Natural killer cell (primary cell): ENCODE data around the gene ZNF460. TPM values are rescaled to one million over a fixed set of nuclear protein-coding genes. Genes with fewer than 3 reads are reported as not detected.

ENCODE experiments used
- ATAC-seq, 3 donors: fragments of 150-1000 bp in 2 of 3; fragments of 200-7000 bp in 1 of 3; cut with Tn5 transposase; 1 replicate in 1 of 3; 2 replicates in 2 of 3; pipeline ENCODE4 v1.10.0; 2021; ENCODE audit warnings: mild to moderate bottlenecking in 2 of 3, moderate library complexity in 2 of 3
- DNase-seq, 2 donors: peaks; one replicate each; pipeline versions ENCODE4 v3.0.0 to v3.0.0-alpha.2; 2013 to 2021; ENCODE audit warnings: mixed read lengths in 1 of 2
- H3K27ac ChIP-seq: one replicate; pipeline ENCODE4 v1.5.1; 2013; ENCODE audit warnings: mild to moderate bottlenecking, low read length
- H3K27me3 ChIP-seq: one replicate; pipeline ENCODE4 v1.6.1; 2013; ENCODE audit warnings: low read length; ENCODE audit not compliant: control insufficient read depth, insufficient read depth
- H3K36me3 ChIP-seq: one replicate; pipeline ENCODE4 v1.6.1; 2013; ENCODE audit warnings: low read length; ENCODE audit not compliant: control insufficient read depth, insufficient read depth
- H3K4me1 ChIP-seq: one replicate; pipeline ENCODE4 v1.6.1; 2013; ENCODE audit warnings: low read length; ENCODE audit not compliant: control insufficient read depth, insufficient read depth
- H3K4me3 ChIP-seq: one replicate; pipeline ENCODE4 v1.5.1; 2013; ENCODE audit warnings: low read length
- H3K9me3 ChIP-seq: one replicate; pipeline ENCODE4 v1.6.1; 2013; ENCODE audit warnings: low read length; ENCODE audit not compliant: control insufficient read depth, insufficient read depth
- H3K27ac Mint-ChIP-seq, 2 donors: one replicate each; pipeline ENCODE4 v1.8.0; 2022; ENCODE audit warnings: mild to moderate bottlenecking in 2 of 2, mixed read lengths in 2 of 2, moderate library complexity in 1 of 2
- H3K27me3 Mint-ChIP-seq, 2 donors: one replicate each; pipeline ENCODE4 v1.8.0; 2022; ENCODE audit warnings: low read depth in 2 of 2, mixed read lengths in 2 of 2
- H3K36me3 Mint-ChIP-seq: one replicate; pipeline ENCODE4 v1.8.0; 2022; ENCODE audit warnings: mixed read lengths
- H3K4me1 Mint-ChIP-seq, 2 donors: one replicate each; pipeline ENCODE4 v1.8.0; 2022; ENCODE audit warnings: mixed read lengths in 2 of 2
- H3K4me3 Mint-ChIP-seq: one replicate; pipeline ENCODE4 v1.8.0; 2022; ENCODE audit warnings: mild to moderate bottlenecking, moderate library complexity, mixed read lengths
- H3K9me3 Mint-ChIP-seq, 2 donors: one replicate each; pipeline ENCODE4 v1.8.0; 2022; ENCODE audit warnings: mixed read lengths in 2 of 2
- WGBS: methylation state at CpG from one replicate; pipeline ENCODE4 v1.1.7; 2013; ENCODE audit warnings: missing lambda C conversion rate; ENCODE audit not compliant: insufficient coverage; 5-methylcytosine and 5-hydroxymethylcytosine counted together
- intact Hi-C: fragments of 100-400 bp; cut with micrococcal nuclease; formaldehyde crosslinking; loops from one replicate; pipeline ENCODE4 v1.14.2; 2022
- total RNA-seq, 4 donors: library from RNA; stranded (reverse); fragments of 120-200 nt in 1 of 4; gene quantifications; one replicate each; pipeline versions ENCODE4 v1.2.3 to v1.2.4, GENCODE V29; 2013 to 2022
- TF ChIP-seq, protein P1 (sequence below): fragments of 200-600 bp; IDR thresholded peaks from one replicate; pipeline ENCODE4 v1.8.0; 2022; ENCODE audit warnings: antibody characterized with exemption

ZNF460 gene
- total RNA-seq, 3 donors from 2014 or later (not counting 1 experiment from before 2014, with no cell fraction given), result 67.8 to 74.1 (median 69.7) TPM

DNA sequence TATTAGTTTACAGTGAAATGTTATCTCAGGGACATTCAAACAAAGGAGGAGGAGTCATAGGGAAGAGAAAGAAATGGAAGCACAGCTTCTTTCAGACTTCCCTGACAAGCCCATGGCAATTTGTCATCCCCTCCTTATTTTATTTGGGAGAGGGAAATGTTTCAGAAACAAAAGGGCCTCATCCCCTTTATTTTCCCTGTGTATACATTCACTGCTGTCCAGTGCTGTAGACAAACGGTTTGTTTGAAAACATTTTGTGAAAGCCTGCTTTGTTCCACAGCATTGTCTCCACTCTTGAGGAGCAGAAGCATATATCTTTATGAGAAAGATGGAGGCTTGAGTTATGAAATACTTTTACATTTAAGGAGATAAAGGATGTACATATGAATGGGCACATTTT is 12.3 kb downstream of the ZNF460 start:
- peaks cover 15% of the 10 kb centered on the region for H3K9me3 ChIP-seq
- no peak for ATAC-seq
- H3K4me1 Mint-ChIP-seq, result peaks cover 19 to 27% of the 10 kb centered on the region in 2 donors
- H3K27ac ChIP-seq, result no peak overlapping the region
- no peak overlapping the region for H3K27ac Mint-ChIP-seq
- no peaks in the 10 kb centered on the region for H3K27me3 Mint-ChIP-seq
- H3K36me3 ChIP-seq, result peaks cover 63% of the 10 kb centered on the region
- intact Hi-C loops, result no loop called here
- DNase-seq, result no peak
- H3K36me3 Mint-ChIP-seq, result peaks cover 59% of the 10 kb centered on the region
- peaks cover 3% of the 10 kb centered on the region in 2 donors for H3K9me3 Mint-ChIP-seq
- no peak overlapping the region for H3K4me3 ChIP-seq
- TF ChIP-seq, protein P1, sequence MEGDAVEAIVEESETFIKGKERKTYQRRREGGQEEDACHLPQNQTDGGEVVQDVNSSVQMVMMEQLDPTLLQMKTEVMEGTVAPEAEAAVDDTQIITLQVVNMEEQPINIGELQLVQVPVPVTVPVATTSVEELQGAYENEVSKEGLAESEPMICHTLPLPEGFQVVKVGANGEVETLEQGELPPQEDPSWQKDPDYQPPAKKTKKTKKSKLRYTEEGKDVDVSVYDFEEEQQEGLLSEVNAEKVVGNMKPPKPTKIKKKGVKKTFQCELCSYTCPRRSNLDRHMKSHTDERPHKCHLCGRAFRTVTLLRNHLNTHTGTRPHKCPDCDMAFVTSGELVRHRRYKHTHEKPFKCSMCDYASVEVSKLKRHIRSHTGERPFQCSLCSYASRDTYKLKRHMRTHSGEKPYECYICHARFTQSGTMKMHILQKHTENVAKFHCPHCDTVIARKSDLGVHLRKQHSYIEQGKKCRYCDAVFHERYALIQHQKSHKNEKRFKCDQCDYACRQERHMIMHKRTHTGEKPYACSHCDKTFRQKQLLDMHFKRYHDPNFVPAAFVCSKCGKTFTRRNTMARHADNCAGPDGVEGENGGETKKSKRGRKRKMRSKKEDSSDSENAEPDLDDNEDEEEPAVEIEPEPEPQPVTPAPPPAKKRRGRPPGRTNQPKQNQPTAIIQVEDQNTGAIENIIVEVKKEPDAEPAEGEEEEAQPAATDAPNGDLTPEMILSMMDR, result no peak
- no peaks in the 10 kb centered on the region for H3K27me3 ChIP-seq
- H3K4me3 Mint-ChIP-seq, result no peak overlapping the region
- 100% methylated on average over 1 of the region's 1 CpG for WGBS
- no peaks in the 10 kb centered on the region for H3K4me1 ChIP-seq

DNA sequence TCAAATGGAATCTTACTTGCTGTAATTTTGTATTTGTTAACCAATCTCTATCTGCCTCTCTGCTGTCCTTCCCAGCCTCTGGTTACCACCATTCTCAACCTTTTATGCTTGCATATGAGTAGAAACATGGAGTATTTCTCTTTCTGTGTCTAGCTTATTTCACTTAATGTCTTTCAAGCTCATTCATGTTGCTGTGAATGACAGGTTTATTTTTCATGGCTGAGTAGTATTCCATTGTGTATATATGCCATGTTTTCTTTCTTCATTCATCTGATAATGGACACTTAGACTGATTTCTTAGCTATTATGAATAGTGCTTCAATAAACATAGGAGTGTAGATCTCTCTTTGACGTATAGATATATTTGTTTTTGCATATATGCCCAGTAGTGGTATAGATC is 13.4 kb downstream of the ZNF460 start:
- no peak for ATAC-seq
- H3K27me3 Mint-ChIP-seq, result no peaks in the 10 kb centered on the region
- peaks cover 57% of the 10 kb centered on the region for H3K36me3 ChIP-seq

GRCh38 chr19:57302020-57302465 is 21.8 kb downstream of the ZNF460 start:
- Mint-ChIP-seq H3K4me1 (peaks cover 13 to 16% of the 10 kb centered on the region in 2 donors), H3K9me3 (no peaks in the 10 kb centered on the region), H3K27ac (no peak overlapping the region), H3K36me3 (peaks cover 8% of the 10 kb centered on the region), H3K27me3 (no peaks in the 10 kb centered on the region), H3K4me3 (no peak overlapping the region)
- TF ChIP-seq, protein P1, result no peak
- ATAC-seq (peak in 1 of 3 donors; percentile 12), DNase-seq (no peak)
- H3K27ac ChIP-seq, result no peak overlapping the region
- WGBS, result 88% methylated on average over 1 of the region's 1 CpG
- no peaks in the 10 kb centered on the region for H3K27me3 ChIP-seq
- H3K9me3 ChIP-seq, result no peaks in the 10 kb centered on the region
- H3K4me3 ChIP-seq, result no peak overlapping the region
- intact Hi-C loops, result no loop called here
- peaks cover 13% of the 10 kb centered on the region for H3K36me3 ChIP-seq
- H3K4me1 ChIP-seq, result no peaks in the 10 kb centered on the region

More for the DNA sequence above, 13.4 kb downstream of the ZNF460 start:
- H3K9me3 Mint-ChIP-seq, result peaks cover 3% of the 10 kb centered on the region in 2 donors
- no peak overlapping the region for H3K4me3 Mint-ChIP-seq
- Histone ChIP-seq H3K27ac (no peak overlapping the region), H3K27me3 (no peaks in the 10 kb centered on the region), H3K9me3 (peaks cover 15% of the 10 kb centered on the region), H3K4me3 (no peak overlapping the region), H3K4me1 (no peaks in the 10 kb centered on the region)
- H3K27ac Mint-ChIP-seq, result no peak overlapping the region
- TF ChIP-seq, protein P1, result no peak
- intact Hi-C loops, result no loop called here
- peaks cover 27 to 34% of the 10 kb centered on the region in 2 donors for H3K4me1 Mint-ChIP-seq
- no peak for DNase-seq
- H3K36me3 Mint-ChIP-seq, result peaks cover 65% of the 10 kb centered on the region
- 100% methylated on average over 1 of the region's 1 CpG for WGBS

DNA sequence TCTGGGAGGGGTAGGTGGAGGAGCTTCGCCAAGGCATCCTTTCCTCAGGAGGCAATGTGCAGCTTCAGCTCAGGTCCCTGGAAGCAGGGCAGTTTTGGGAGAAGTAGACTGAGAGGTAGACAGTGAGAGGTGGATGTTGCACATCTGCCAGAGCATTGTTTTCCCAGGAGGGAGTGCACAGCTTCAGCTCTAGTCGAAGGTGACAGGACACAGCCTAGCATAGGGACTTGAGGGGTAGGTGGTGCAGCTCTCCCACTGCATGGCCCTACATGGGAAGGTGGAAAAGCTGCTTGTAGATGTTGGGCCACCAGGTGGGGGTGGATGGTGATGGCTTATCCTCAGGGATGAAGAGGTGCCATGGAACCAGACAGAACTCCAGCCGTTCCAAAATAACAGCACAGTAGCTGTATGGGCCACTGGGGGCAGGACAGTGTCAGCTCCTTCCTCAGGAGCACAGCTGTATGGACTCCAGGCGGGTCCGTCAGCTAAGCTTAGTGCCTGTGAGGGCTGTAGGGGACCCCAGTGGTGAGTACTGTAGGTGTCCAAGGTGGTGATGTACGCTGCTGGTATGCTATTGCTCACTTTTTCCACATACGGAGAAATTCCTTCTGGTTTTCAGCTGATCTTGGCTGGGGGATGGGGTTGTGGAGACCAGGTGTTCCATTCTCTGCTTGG is 22.6 kb downstream of the ZNF460 start:
- Mint-ChIP-seq H3K4me1 (peaks cover 8 to 9% of the 10 kb centered on the region in 2 donors), H3K27ac (no peak overlapping the region), H3K36me3 (peaks cover 3% of the 10 kb centered on the region), H3K4me3 (no peak overlapping the region), H3K27me3 (no peaks in the 10 kb centered on the region), H3K9me3 (no peaks in the 10 kb centered on the region)
- Histone ChIP-seq H3K36me3 (peaks cover 11% of the 10 kb centered on the region), H3K27me3 (no peaks in the 10 kb centered on the region), H3K4me3 (no peak overlapping the region), H3K4me1 (no peaks in the 10 kb centered on the region), H3K9me3 (no peaks in the 10 kb centered on the region), H3K27ac (no peak overlapping the region)
- WGBS, result 86% methylated on average over 7 of the region's 7 CpGs
- TF ChIP-seq, protein P1, result no peak
- DNase-seq (no peak), ATAC-seq (no peak)
- intact Hi-C loops, result no loop called here
